Activated CD4-positive, alpha-beta T cell treated with anti-CD3 and anti-CD28 coated beads for 36 hours (primary cell): ENCODE measurements around the gene POLE. TPM values are rescaled to one million over a fixed set of nuclear protein-coding genes. Genes with fewer than 3 reads are reported as not detected.
"Not testable (repeated sequence)": the region's sequence is repeated elsewhere in the genome, so short reads cannot be mapped to it uniquely, and the experiment has no call there.

Experiments used
- ATAC-seq: fragments of 200-7000 bp; cut with Tn5 transposase; one replicate; pipeline ENCODE4 v1.10.0; 2021; ENCODE audit warnings: mild to moderate bottlenecking, moderate library complexity
- CTCF ChIA-PET: fragments of 350-600 bp; sonication (Branson Sonifier 250); formaldehyde crosslinking; loops from one replicate; lab custom pipeline; 2021; ENCODE audit warnings: antibody characterized with exemption; lab: Charles Lee
- POLR2A ChIA-PET: fragments of 350-600 bp; sonication (Branson Sonifier 250); formaldehyde crosslinking; loops from one replicate; lab custom pipeline; 2021; ENCODE audit warnings: antibody characterized with exemption, inconsistent platforms; lab: Charles Lee
- DNase-seq: peaks from one replicate; pipeline ENCODE4 v3.0.0-alpha.2; 2020
- H3K27ac Mint-ChIP-seq: one replicate; pipeline ENCODE4 v1.8.0; 2021; ENCODE audit warnings: mixed read lengths
- H3K27me3 Mint-ChIP-seq: one replicate; pipeline ENCODE4 v1.8.0; 2021; ENCODE audit warnings: mixed read lengths
- H3K36me3 Mint-ChIP-seq: one replicate; pipeline ENCODE4 v1.8.0; 2021; ENCODE audit warnings: low read depth, mixed read lengths
- H3K4me1 Mint-ChIP-seq: one replicate; pipeline ENCODE4 v1.8.0; 2021; ENCODE audit warnings: mixed read lengths
- H3K4me3 Mint-ChIP-seq: one replicate; pipeline ENCODE4 v1.8.0; 2021; ENCODE audit warnings: mild to moderate bottlenecking, moderate library complexity, mixed read lengths
- H3K9me3 Mint-ChIP-seq: one replicate; pipeline ENCODE4 v1.8.0; 2021; ENCODE audit warnings: low read depth, mixed read lengths
- intact Hi-C, 2 experiments: fragments of 100-400 bp; cut with DNase I in 1 of 2; cut with micrococcal nuclease in 1 of 2; formaldehyde crosslinking; loops; one replicate each; pipeline versions ENCODE4 v1.14.2 to v1.15.1; 2022 to 2024; cut with DNase I, micrococcal nuclease
- total RNA-seq, 2 experiments: library from RNA; stranded (reverse); gene quantifications; one replicate each; pipeline ENCODE4 v1.2.3, GENCODE V29; 2021

The POLE gene
- total RNA-seq, 2 experiments from 2014 or later, result 121 to 124 TPM

- H3K4me1 Mint-ChIP-seq, result peaks cover 3% of the 10 kb centered on the region
- intact Hi-C loops, result no loop called here
- no peak overlapping the region for H3K4me3 Mint-ChIP-seq
- no peak overlapping the region for H3K27ac Mint-ChIP-seq
- peaks cover 47% of the 10 kb centered on the region for H3K27me3 Mint-ChIP-seq
- DNase-seq, result no peak
- POLR2A ChIA-PET, result no interaction called here
- ATAC-seq, result no peak
- no peaks in the 10 kb centered on the region for H3K9me3 Mint-ChIP-seq
- CTCF ChIA-PET, result no interaction called here
- H3K36me3 Mint-ChIP-seq, result no peaks in the 10 kb centered on the region
Measured at GRCh38 chr12:132604668-132605441, 82.3 kb downstream of the POLE start.

GRCh38 chr12:132604151-132604618 is 83.0 kb downstream of the POLE start:
- intact Hi-C loops, result no loop called here
- Mint-ChIP-seq H3K27ac (no peak overlapping the region), H3K27me3 (peaks cover 52% of the 10 kb centered on the region), H3K4me1 (peaks cover 3% of the 10 kb centered on the region), H3K4me3 (no peak overlapping the region), H3K9me3 (no peaks in the 10 kb centered on the region), H3K36me3 (no peaks in the 10 kb centered on the region)
- DNase-seq (no peak), ATAC-seq (no peak)
- ChIA-PET POLR2A (no interaction called here), CTCF (interaction anchor here (1.0 to 2.0 kb wide), 2 partner anchors 7 to 10 kb away, joined by 3 to 8 read pairs; no protein-coding TSS in a partner anchor)

- no peak overlapping the region for H3K27ac Mint-ChIP-seq
- H3K4me3 Mint-ChIP-seq, result no peak overlapping the region
- ChIA-PET CTCF (interaction anchor here (1.0 to 2.0 kb wide), 2 partner anchors 8 to 11 kb away, joined by 3 to 8 read pairs; no protein-coding TSS in a partner anchor), POLR2A (no interaction called here)
- H3K27me3 Mint-ChIP-seq, result peaks cover 51% of the 10 kb centered on the region
- H3K9me3 Mint-ChIP-seq, result no peaks in the 10 kb centered on the region
- peaks cover 7% of the 10 kb centered on the region for H3K4me1 Mint-ChIP-seq
- ATAC-seq (no peak), DNase-seq (no peak)
- no peaks in the 10 kb centered on the region for H3K36me3 Mint-ChIP-seq
- intact Hi-C loops, result no loop called here
Measured at GRCh38 chr12:132603240-132604150, 83.6 kb downstream of the POLE start.

DNA sequence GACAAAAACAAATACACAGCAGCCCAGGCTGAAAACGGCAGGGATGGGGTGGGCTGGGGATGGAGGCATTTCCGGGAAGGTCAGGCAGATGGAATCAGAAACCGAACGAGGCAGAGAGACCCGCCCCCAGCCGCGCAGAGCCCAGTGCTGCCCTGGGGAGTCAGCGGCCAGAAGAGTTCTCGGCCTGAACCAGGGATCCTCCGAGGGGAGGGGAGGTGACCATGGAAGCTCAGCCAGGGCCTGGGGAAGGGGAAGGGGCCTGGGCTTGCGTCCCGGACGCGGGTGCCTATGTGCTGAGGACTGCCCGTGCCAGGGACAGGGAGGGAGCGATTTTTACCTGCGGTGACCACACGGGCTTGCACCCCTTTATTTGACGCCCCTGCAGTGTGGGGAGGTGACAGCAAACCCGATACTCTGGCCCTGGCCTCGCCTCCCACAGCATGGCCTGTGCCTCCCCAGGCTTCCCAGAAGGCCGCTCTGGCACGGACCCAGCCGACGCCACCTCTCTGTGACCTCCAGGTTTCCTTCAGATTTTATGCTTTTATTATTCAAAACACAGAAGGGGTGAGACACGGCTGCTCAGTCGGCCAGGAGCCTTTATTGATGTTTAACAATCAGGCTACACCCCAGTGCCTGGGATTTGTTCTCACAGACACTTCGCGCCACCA is 84.4 kb downstream of the POLE start:
- intact Hi-C loops, result no loop called here
- ChIA-PET POLR2A (no interaction called here), CTCF (interaction anchor here (1.0 to 2.0 kb wide), 2 partner anchors 9 to 12 kb away, joined by 3 to 8 read pairs; no protein-coding TSS in a partner anchor)
- Mint-ChIP-seq H3K27me3 (peaks cover 47% of the 10 kb centered on the region), H3K9me3 (no peaks in the 10 kb centered on the region), H3K27ac (no peak overlapping the region), H3K4me1 (peaks cover 8% of the 10 kb centered on the region), H3K4me3 (no peak overlapping the region), H3K36me3 (no peaks in the 10 kb centered on the region)
- no peak for ATAC-seq
- no peak for DNase-seq

- no peaks in the 10 kb centered on the region for H3K36me3 Mint-ChIP-seq
- no peak for ATAC-seq
- peaks cover 15% of the 10 kb centered on the region for H3K4me1 Mint-ChIP-seq
- ChIA-PET POLR2A (no interaction called here), CTCF (interaction anchor here (1.1 kb wide), 1 partner anchor 10 kb away, joined by 3 read pairs; no protein-coding TSS in a partner anchor)
- intact Hi-C loops, result loop anchor here in 1 of 2 experiments (2.0 kb wide), 1 partner anchor 13 kb away; no protein-coding TSS in a partner anchor
- peaks cover 46% of the 10 kb centered on the region for H3K27me3 Mint-ChIP-seq
- no peak overlapping the region for H3K27ac Mint-ChIP-seq
- no peak overlapping the region for H3K4me3 Mint-ChIP-seq
- no peak for DNase-seq
- H3K9me3 Mint-ChIP-seq, result no peaks in the 10 kb centered on the region
Measured at GRCh38 chr12:132601171-132601883, 85.8 kb downstream of the POLE start.

DNA sequence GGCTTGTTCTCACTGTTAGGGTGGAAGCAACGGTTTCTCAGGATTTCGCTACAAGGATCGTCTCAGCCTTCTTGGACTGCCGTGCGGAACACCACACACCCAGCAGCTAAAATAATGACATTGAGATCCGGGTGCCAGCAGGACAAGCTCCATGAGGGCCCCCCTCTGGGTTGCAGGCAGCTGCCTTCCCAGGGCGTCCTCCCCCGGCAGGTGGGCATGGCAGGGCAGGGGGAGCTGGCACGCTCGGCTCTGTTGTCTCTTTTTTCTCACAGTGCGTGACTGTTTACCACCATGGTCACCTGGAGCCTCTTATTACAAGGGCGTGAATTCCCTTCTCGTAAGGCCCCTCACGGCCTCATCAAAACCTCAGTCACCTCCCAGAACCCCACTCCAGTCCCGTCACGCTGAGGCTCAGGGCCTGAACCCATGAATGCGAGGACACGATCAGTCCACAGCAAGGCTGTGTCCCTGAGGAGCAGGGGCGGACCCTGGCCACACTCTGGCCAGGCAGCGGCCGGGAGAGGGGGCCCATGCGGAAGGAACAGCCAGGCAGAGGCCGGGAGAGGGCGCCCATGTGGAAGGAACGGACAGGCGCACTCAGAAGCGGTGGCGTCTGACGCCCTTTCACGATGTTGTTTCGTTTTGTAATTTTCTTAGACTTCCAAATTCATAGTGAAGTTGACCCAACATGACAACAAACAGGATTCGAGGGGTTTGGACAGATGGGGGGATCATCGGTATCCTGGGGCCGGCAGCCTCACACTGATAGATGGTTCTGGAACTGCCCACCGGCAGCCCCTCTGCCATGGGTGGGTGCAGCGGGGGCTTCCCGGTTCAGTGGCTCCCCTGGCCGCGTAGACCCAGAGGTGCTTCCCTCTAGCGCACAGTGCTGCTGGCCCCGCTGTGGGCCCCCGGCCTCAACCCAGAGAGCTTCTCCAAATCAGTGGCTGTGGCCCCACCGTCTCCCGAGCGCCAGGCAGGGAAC is 86.8 kb downstream of the POLE start:
- ChIA-PET CTCF (interaction anchor here (0.9 to 1.9 kb wide), 6 partner anchors 9 to 185 kb away, joined by 3 to 10 read pairs (median 4); partner anchors contain the start of gene LRCOL1), POLR2A (no interaction called here)
- H3K36me3 Mint-ChIP-seq, result no peaks in the 10 kb centered on the region

DNA sequence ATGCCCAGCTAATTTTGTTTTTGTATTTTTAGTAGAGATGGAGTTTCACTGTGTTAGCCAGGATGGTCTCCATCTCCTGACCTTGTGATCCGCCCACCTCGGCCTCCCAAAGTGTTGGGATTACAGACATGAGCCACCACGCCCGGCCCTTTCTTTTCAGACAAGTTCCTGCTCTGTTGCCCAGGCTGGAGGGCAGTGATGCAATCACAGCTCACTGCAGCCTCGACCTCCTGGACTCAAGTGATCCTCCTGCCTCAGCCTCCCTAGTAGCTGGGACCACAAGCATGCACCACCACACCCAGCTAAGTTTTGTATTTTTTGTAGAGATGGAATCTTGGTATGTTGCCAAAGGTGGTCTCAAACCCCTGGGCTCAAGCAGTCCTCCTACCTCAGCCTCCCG is 87.6 kb downstream of the POLE start:
- peak overlapping the region; percentile 30 for H3K4me3 Mint-ChIP-seq
- ATAC-seq, H3K9me3 Mint-ChIP-seq, H3K27ac Mint-ChIP-seq, DNase-seq, H3K36me3 Mint-ChIP-seq, POLR2A ChIA-PET, intact Hi-C loops: not testable (repeated sequence)
- peaks cover 15% of the 10 kb centered on the region for H3K4me1 Mint-ChIP-seq
- peaks cover 40% of the 10 kb centered on the region for H3K27me3 Mint-ChIP-seq
- CTCF ChIA-PET, result interaction anchor here (0.9 to 1.9 kb wide), 6 partner anchors 10 to 184 kb away, joined by 3 to 10 read pairs (median 4); partner anchors contain the start of gene LRCOL1

More for the DNA sequence above, 86.8 kb downstream of the POLE start:
- Mint-ChIP-seq H3K9me3 (no peaks in the 10 kb centered on the region), H3K4me1 (peaks cover 15% of the 10 kb centered on the region), H3K27me3 (peaks cover 44% of the 10 kb centered on the region), H3K27ac (no peak overlapping the region), H3K4me3 (peak overlapping the region; percentile 15)
- intact Hi-C loops, result loop anchor here (1.0 to 2.0 kb wide), 2 partner anchors 14 to 15 kb away; no protein-coding TSS in a partner anchor
- peak; percentile 69 for ATAC-seq
- peak; percentile 70 for DNase-seq

- DNase-seq (peak; percentile 55), ATAC-seq (peak; percentile 60)
- no peak overlapping the region for H3K27ac Mint-ChIP-seq
- peaks cover 35% of the 10 kb centered on the region for H3K27me3 Mint-ChIP-seq
- intact Hi-C loops, result loop anchor here in 1 of 2 experiments (2.0 kb wide), 1 partner anchor 107 kb away; the partner anchor contains the start of gene FBRSL1
- no peaks in the 10 kb centered on the region for H3K36me3 Mint-ChIP-seq
- ChIA-PET POLR2A (no interaction called here), CTCF (interaction anchor here (1.2 kb wide), 1 partner anchor 12 kb away, joined by 4 read pairs; the partner anchor contains the start of gene LRCOL1)
- H3K9me3 Mint-ChIP-seq, result no peaks in the 10 kb centered on the region
- H3K4me1 Mint-ChIP-seq, result peaks cover 15% of the 10 kb centered on the region
- H3K4me3 Mint-ChIP-seq, result peak overlapping the region; percentile 75
Measured at GRCh38 chr12:132597333-132598316, 89.5 kb downstream of the POLE start.
